Measurements from ENCODE around the gene SLC43A2. TPM values are rescaled to one million over a fixed set of nuclear protein-coding genes. Genes with fewer than 3 reads are reported as not detected.

Gene SLC43A2
- total and polyA plus RNA-seq, 2 of the 13 experiments (the other 11 are each of a cell fraction or from before 2014, with no cell fraction given) = 7.3 to 20.0 TPM

- TF ChIP-seq POLR2G (IDR thresholded peaks at IDR 0.05; ENCODE audit: low read depth, low read length) (no peak), IKZF5 (CRISPR knock-in tag; IDR thresholded peaks at IDR 0.05) (0 out of 2 replicates have a peak, but pooled peaks have one; percentile 27), ZNF225 (CRISPR knock-in tag; IDR thresholded peaks at IDR 0.05) (no peak; the same call in 1 of the 2 replicates), CEBPB (IDR thresholded peaks at IDR 0.05; ENCODE audit: borderline replicate concordance, low read depth, low read length) (peak; percentile 77; the same call in 1 of the 2 replicates), TBX3 (IDR thresholded peaks at IDR 0.05; ENCODE audit: borderline replicate concordance) (no peak), ZNF354B (CRISPR knock-in tag; IDR thresholded peaks at IDR 0.05) (no peak), STAT6 (CRISPR knock-in tag; IDR thresholded peaks at IDR 0.05; ENCODE audit: borderline replicate concordance) (no peak), ZMAT3 (CRISPR knock-in tag; conservative IDR thresholded peaks at IDR 0.05) (no peak), ZNF687 (CRISPR knock-in tag; IDR thresholded peaks at IDR 0.05) (peak; percentile 91), ZNF850 (CRISPR knock-in tag; conservative IDR thresholded peaks at IDR 0.05) (no peak), SP5 (CRISPR knock-in tag; IDR thresholded peaks at IDR 0.05; ENCODE audit: borderline replicate concordance, low read depth) (peak; percentile 74), JDP2 (CRISPR knock-in tag; IDR thresholded peaks at IDR 0.05; ENCODE audit: borderline replicate concordance) (no peak), ZNF414 (CRISPR knock-in tag; IDR thresholded peaks at IDR 0.05) (no peak), SIX4 (CRISPR knock-in tag; IDR thresholded peaks at IDR 0.05) (no peak), IKZF4 (CRISPR knock-in tag; IDR thresholded peaks at IDR 0.05; ENCODE audit: borderline replicate concordance, low read depth, not compliant biosample characterization) (no peak), NFYC (CRISPR knock-in tag; IDR thresholded peaks at IDR 0.05) (0 out of 2 replicates have a peak, but pooled peaks have one; percentile 15), TCF7 (IDR thresholded peaks at IDR 0.05; ENCODE audit: low read depth) (no peak), ELF1 (CRISPR knock-in tag; IDR thresholded peaks at IDR 0.05) (peak; percentile 72), KDM3A (CRISPR knock-in tag; IDR thresholded peaks at IDR 0.05; ENCODE audit: low read depth) (no peak), ZNF10 (CRISPR knock-in tag; IDR thresholded peaks at IDR 0.05; ENCODE audit: borderline replicate concordance, low read depth) (no peak), ATF3 (CRISPR knock-in tag; IDR thresholded peaks at IDR 0.05) (no peak), MAZ (IDR thresholded peaks at IDR 0.05; ENCODE audit: borderline replicate concordance, low read depth, low read length) (no peak), MAZ (CRISPR knock-in tag; IDR thresholded peaks at IDR 0.05; ENCODE audit: low read depth) (no peak)
These were observed 51.5 kb downstream of the SLC43A2 start (continued) for GRCh38 chr17:1577182-1577581.

Measured in HepG2 (cell line).